Endometrium (tissue), 2 donors: Measurements from ENCODE around the gene CHAF1B.

ENCODE experiments used
- FAIRE-seq: peaks from 2 replicates; lab custom pipeline; 2012; peaks lifted over from hg19 to GRCh38; lab: Jason Lieb, UNC
- donor health status: control.
- donor health status: control.

The CHAF1B gene

GRCh38 chr21:36428761-36429432, 43.7 kb downstream of the CHAF1B start:
- FAIRE-seq, result no peak

- FAIRE-seq, result no peak
Observed at GRCh38 chr21:36429947-36430546, 44.9 kb downstream of the CHAF1B start.

GRCh38 chr21:36430841-36431240, 45.6 kb downstream of the CHAF1B start:
- no peak for FAIRE-seq

- FAIRE-seq, result no peak
Observed at GRCh38 chr21:36431252-36431651, 46.1 kb downstream of the CHAF1B start.

GRCh38 chr21:36433059-36433709, 48.0 kb downstream of the CHAF1B start:
- no peak for FAIRE-seq

- FAIRE-seq, result no peak
Observed at GRCh38 chr21:36434144-36434543, 49.0 kb downstream of the CHAF1B start.

- no peak for FAIRE-seq
Observed at GRCh38 chr21:36436829-36437744, 51.9 kb downstream of the CHAF1B start.

- no peak for FAIRE-seq
Observed at GRCh38 chr21:36437745-36438128, 52.5 kb downstream of the CHAF1B start.

- FAIRE-seq, result no peak
Observed at GRCh38 chr21:36441715-36442114, 56.5 kb downstream of the CHAF1B start.

- no peak for FAIRE-seq
Observed at GRCh38 chr21:36446301-36446700, 61.1 kb downstream of the CHAF1B start.

- FAIRE-seq, result no peak
Observed at GRCh38 chr21:36450511-36450910, 65.3 kb downstream of the CHAF1B start.

- FAIRE-seq, result no peak
Observed at GRCh38 chr21:36451506-36451905, 66.3 kb downstream of the CHAF1B start.

GRCh38 chr21:36452281-36452825, 67.2 kb downstream of the CHAF1B start:
- FAIRE-seq, result no peak

- no peak for FAIRE-seq
Observed at GRCh38 chr21:36454093-36454531, 68.9 kb downstream of the CHAF1B start.

GRCh38 chr21:36454706-36455105, 69.5 kb downstream of the CHAF1B start:
- FAIRE-seq, result no peak

- FAIRE-seq, result no peak
Observed at GRCh38 chr21:36456729-36457414, 71.7 kb downstream of the CHAF1B start.

- FAIRE-seq, result no peak
Observed at GRCh38 chr21:36459098-36459497, 73.9 kb downstream of the CHAF1B start.

- FAIRE-seq, result no peak
Observed at GRCh38 chr21:36460866-36461265, 75.7 kb downstream of the CHAF1B start.

- FAIRE-seq, result no peak
Observed at GRCh38 chr21:36461277-36461917, 76.2 kb downstream of the CHAF1B start.

GRCh38 chr21:36461918-36462486, 76.8 kb downstream of the CHAF1B start:
- no peak for FAIRE-seq

GRCh38 chr21:36463204-36463603, 78.0 kb downstream of the CHAF1B start:
- no peak for FAIRE-seq
